ENCODE measurements around the gene TFR2. TPM values are rescaled to one million over a fixed set of nuclear protein-coding genes. Genes with fewer than 3 reads are reported as not detected.
A peak's percentile ranks its signal among the peaks of the same experiment; 100 is the strongest.

The TFR2 gene
- total RNA-seq, 1 donor from 2014 or later, result 0.41 TPM

DNA sequence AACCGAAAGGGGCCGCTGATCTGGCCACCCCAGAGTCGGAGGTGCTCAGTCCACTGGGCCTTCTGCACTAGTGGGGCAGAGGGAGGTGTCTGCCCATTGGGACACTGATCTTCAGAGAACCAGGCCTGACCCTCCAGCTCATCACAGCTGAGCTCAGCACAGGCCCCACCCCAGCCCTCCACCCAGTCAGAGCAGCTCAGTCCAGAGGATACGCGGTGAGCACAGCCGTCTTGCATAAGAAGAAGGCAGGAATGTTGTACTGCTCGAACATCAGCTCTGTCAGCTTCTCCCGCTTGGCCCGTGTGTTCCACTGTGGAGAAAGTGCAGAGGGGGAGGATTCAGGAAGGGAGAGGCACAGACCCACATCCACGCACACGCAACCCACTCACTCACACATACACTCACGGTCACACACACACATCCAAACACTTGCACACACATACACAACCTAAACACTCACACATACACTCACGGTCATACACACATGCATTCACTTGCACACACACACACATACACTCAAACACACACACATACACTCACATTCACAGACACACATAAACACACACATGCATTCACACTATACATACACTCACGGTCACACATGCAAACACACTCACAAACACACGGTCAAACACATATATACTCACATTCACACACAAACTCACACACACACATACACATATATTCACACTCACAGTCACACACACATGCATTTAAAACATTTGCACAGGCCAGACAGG lies 8.6 kb upstream of the TFR2 start:
- Histone ChIP-seq H3K27me3 (peaks cover 25% of the 10 kb centered on the region), H3K4me3 (no peak overlapping the region), H3K27ac (no peak overlapping the region), H3K36me3 (no peaks in the 10 kb centered on the region), H3K4me1 (no peaks in the 10 kb centered on the region), H3K9me3 (no peaks in the 10 kb centered on the region)
- DNase-seq, result no peak
- ATAC-seq, result no peak
- intact Hi-C loops (cut with DNase I), result no loop called here
- TF ChIP-seq, protein P1, sequence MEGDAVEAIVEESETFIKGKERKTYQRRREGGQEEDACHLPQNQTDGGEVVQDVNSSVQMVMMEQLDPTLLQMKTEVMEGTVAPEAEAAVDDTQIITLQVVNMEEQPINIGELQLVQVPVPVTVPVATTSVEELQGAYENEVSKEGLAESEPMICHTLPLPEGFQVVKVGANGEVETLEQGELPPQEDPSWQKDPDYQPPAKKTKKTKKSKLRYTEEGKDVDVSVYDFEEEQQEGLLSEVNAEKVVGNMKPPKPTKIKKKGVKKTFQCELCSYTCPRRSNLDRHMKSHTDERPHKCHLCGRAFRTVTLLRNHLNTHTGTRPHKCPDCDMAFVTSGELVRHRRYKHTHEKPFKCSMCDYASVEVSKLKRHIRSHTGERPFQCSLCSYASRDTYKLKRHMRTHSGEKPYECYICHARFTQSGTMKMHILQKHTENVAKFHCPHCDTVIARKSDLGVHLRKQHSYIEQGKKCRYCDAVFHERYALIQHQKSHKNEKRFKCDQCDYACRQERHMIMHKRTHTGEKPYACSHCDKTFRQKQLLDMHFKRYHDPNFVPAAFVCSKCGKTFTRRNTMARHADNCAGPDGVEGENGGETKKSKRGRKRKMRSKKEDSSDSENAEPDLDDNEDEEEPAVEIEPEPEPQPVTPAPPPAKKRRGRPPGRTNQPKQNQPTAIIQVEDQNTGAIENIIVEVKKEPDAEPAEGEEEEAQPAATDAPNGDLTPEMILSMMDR (IDR thresholded peaks at IDR 0.05), result no peak

DNA sequence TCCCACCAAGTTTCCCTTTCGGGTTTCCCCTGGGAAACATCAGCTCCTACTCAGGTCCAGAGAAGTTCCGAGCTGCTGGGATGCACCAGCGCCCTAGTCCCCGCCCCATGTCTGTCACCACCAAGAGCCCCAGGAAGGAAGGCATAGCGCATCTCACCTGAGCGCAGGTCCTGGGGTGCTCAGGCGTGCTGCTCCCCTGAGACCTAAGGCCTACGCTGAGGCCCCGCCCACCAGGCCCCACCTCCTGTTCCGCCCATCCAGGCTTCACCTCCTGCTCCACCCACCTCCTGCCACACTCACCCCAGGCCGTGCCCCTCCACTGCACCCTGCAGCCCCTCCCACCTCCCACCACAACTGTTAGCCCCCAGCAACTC lies 1.2 kb upstream of the TFR2 start:
- H3K36me3 ChIP-seq, result no peaks in the 10 kb centered on the region

DNA sequence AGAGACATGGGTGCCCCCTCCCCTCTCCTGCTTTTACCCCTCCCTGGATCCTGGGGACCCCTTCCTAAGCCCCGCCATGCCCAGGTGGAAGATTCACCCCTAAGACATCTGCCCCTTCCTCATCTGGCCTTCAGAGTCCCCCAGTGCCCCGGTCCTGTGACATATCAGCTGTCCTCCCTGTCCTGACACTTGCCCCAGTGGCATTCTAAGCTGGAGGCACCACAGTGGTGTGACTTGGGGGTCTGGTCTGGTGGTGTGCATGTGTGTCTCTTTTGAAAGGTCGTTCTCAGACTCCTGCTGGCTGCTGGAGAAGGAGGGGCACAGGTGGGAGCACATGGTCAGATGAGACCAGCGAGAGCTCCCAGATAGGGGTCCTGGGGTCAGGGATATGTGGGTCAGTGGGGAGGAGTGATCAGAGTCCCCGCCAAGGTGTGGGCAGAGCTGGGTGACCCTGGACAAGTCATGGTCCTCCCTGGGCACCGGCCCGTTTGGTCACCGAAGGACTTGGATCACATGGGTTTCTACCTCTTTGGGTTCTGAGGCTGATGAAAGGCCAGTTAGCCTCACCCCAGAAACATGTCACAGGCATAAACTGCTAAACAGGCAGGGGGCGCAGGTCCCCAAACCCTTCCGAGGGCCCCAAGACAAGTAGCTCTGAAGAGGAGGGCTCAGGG lies 645 bp upstream of the TFR2 start:
- H3K27ac ChIP-seq, result no peak overlapping the region
- no peak for ATAC-seq
- DNase-seq, result no peak
- no peak overlapping the region for H3K4me3 ChIP-seq
- intact Hi-C loops (cut with DNase I), result no loop called here
- H3K27me3 ChIP-seq, result peaks cover 6% of the 10 kb centered on the region
- no peaks in the 10 kb centered on the region for H3K4me1 ChIP-seq
- TF ChIP-seq, protein P1 (IDR thresholded peaks at IDR 0.05), result no peak
- no peaks in the 10 kb centered on the region for H3K9me3 ChIP-seq
- no peaks in the 10 kb centered on the region for H3K36me3 ChIP-seq

More for the DNA sequence above, 1.2 kb upstream of the TFR2 start:
- H3K9me3 ChIP-seq, result no peaks in the 10 kb centered on the region
- DNase-seq (no peak), ATAC-seq (peak; percentile 52)
- H3K27me3 ChIP-seq, result peaks cover 7% of the 10 kb centered on the region
- H3K4me1 ChIP-seq, result no peaks in the 10 kb centered on the region
- TF ChIP-seq, protein P1 (IDR thresholded peaks at IDR 0.05), result no peak
- H3K4me3 ChIP-seq, result no peak overlapping the region
- H3K27ac ChIP-seq, result no peak overlapping the region
- intact Hi-C loops (cut with DNase I), result no loop called here

DNA sequence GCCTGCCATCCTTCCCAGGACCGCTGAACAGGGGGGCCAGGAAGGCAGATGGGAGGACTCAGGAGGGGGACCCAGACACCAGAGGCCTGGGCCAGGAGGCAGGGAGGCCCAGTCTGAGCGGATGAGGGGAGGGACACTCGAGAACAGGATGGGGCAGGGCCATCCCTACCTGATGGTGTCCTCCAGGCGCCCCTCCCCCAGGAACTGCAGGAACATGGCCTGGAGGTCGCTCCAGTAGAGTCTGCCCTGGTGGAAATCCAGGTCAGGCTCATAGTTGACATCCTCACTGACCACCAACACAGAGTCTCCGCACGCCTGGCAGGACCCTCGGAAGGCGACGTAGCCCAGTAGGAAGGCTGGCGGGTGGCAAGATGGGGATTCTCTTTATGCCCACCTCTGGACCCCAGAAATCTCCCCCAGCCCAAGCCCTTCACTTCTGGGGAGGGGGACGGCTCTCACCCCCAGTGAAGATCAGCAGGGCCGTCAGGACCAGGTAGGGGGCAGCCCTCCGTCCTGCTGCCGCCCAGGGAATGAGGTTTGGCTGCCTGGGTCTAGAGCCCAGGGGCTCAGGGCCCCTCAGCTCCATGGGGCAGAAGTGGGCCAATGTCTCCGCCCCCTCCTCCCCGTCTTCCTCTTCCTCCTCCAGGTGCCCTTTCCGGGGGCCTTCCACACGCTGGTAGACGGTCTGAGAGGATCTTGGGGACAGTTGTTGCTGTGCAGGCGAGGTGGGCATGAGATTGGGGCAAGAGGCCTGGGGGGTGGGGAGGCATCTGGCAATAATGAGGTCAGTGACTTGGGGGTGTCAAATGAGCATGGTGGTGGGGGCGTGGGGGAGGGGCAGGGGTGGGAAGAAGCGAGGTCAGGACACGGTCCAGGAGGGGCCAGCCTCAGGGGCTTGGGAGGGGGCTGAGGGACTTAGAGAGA lies 573 bp downstream of the TFR2 start:
- Histone ChIP-seq H3K36me3 (no peaks in the 10 kb centered on the region), H3K27ac (no peak overlapping the region), H3K9me3 (no peaks in the 10 kb centered on the region), H3K27me3 (no peaks in the 10 kb centered on the region), H3K4me1 (no peaks in the 10 kb centered on the region), H3K4me3 (no peak overlapping the region)
- DNase-seq, result no peak
- intact Hi-C loops (cut with DNase I), result no loop called here
- peak; percentile 16 for ATAC-seq
- TF ChIP-seq, protein P1 (IDR thresholded peaks at IDR 0.05), result no peak

DNA sequence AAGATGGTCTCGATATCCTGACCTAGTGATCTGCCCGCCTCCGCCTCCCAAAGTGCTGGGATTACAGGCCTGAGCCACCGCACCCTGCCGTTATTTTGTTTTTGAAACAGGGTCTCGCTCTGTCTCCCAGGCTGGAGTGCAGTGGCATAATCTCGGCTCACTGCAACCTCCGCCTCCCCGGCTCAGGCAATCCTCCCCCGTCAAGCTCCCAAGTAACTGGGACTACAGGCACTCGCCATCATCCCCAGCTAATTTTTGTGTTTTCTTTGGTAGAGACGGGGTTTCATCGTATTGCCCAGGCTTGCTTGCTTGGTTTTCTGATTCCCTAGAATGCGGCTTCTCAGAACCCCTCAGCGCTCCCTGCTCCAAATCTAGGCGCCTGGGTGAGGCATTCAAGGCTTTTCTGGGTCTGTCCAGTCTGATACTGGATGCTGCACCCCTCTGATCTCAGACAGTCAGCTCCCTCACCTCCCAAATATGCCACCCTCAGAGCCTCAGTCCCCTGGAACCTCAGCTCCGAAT lies 1.3 kb downstream of the TFR2 start:
- Histone ChIP-seq H3K36me3 (no peaks in the 10 kb centered on the region), H3K4me3 (no peak overlapping the region), H3K4me1 (no peaks in the 10 kb centered on the region), H3K27me3 (no peaks in the 10 kb centered on the region), H3K27ac (no peak overlapping the region), H3K9me3 (no peaks in the 10 kb centered on the region)
- no peak for DNase-seq
- TF ChIP-seq, protein P1 (IDR thresholded peaks at IDR 0.05), result no peak
- no peak for ATAC-seq
- intact Hi-C loops (cut with DNase I), result no loop called here
